NCI-H2107 treated with DMSO at 0.1 percent for 48 hours (cell line): Measurements from ENCODE around the gene ATP1B1.
A peak's percentile ranks its signal among the peaks of the same experiment; 100 is the strongest.

ENCODE experiments used
- DNase-seq: peaks from one replicate; lab custom pipeline; 2025; ENCODE audit not compliant: unreplicated experiment; lab: John Stamatoyannopoulos, UW

The ATP1B1 gene

DNA sequence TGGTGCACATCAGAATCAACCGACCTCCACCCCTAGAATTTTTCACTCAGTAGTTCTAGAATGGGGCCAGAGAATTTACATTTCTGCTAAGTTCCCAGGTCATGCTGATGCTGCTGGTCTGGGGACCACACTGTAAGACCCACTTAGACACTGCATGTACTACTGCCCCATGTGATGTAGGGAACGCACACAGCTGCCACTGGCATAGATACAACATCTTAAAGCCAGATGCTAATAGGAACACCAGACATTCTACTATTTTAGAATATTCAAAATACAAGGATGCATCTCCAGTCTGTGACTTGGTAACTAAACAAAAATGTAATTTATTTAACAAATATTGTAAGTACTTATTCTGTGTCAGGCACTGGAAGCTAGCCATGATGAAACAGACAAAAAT, 14.1 kb upstream of the ATP1B1 start:
- no peak for DNase-seq

DNA sequence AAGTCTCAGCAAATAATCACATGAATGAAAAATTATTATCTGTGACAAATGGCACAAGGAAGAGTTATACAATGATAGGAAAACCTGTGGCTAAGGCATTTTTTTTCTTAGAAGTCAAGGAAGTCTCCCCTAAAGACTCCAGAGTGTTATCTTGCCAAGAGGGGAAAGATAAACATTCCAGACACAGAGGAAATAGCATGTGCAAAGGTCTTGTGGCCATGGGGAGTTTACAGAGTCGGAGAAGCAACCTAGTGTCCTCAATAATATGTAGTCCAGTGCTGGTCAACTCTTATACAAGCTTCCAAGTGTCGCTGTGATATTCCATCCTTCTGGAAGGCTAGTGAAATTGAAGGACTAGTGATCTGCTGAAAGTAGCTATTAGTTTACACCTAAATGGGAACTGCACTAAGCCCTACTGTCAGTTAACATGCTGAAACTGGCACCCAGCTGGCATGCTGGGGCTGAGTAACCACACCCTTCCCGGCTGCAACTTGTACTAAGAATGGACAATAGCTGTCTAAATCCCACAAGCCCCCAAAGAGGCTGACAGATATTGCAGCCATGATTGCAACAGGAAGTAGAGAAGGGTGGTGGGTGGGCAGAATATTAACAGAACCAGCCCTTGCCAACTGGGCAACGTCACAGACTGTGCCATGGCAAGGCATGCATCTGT, 11.5 kb upstream of the ATP1B1 start:
- DNase-seq, result no peak

DNA sequence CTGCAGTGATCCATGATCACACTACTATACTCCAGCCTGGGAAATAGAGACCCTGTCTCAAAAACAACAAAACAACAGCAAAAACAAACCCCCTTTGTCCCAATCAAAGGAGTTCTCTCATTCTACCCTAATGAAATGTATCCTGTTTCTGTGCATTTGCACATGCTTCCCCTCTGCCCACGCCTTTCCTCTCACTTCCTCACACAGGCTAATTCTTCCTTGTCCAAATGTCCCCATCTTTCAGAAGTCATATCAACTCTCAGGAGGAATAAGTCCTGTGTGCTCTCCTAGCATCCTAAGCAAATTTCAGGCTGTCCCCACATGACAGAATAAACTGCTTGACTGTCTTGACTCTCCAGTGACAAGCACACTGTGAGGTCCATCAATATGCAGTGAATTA, 8.1 kb upstream of the ATP1B1 start:
- no peak for DNase-seq

DNA sequence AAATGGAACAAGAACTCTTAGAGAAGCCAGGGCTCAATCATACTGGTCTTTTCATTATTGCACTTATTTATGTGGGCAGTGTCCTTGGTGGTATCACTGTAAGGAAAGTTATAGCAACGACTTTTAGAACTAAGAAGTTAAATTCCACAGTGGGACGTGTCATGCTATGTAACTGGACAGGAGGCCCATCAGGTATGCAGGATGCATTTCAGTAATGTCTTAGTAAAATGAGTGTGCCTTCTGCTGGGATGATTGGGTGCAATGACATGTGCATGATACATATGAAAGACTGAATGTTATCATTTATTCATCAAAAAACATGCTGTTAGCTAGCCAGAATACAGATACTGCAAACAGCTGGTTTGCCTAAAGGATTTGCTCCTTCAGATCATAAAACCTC, 6.9 kb upstream of the ATP1B1 start:
- no peak for DNase-seq

DNA sequence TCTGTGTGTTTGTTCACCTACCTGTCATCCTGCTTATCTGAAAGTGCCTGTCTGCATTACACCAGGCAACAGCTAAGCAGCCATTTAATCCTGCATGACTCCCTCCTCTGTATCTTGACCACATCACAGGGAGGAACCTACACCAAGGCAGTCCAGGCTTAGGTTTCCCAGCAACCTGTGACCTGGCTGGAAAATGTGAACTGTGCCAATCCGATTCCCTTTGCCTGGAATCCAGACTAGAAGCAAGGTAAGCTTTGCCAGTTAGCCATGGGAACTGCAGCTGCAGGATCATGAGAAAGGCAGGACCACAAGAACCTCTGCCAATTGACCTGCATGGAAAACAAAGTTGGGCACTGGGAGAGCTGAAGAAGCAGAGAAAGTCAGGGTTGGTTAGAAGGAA, 6.3 kb upstream of the ATP1B1 start:
- DNase-seq, result no peak

DNA sequence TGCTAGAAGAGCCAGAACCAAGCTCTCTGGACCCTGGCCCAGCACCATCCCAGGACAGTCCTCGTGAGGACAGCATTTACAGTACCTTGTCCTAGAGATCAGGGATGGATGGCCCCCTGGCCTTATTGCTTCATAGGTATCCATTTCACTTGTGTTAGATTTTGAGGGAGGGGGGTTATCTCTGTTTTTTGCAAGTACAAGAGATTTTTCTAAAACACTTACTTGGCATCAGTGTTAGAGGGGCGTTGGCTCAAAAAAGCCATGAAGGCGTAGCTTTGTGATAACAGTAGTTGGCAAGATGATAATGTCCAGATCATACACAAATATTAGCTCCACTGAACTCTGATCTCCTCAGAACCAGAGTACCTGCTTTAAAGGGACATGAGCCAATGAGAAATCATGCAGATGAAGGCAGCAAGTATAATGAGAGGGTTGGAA, 5.8 kb upstream of the ATP1B1 start:
- no peak for DNase-seq

DNA sequence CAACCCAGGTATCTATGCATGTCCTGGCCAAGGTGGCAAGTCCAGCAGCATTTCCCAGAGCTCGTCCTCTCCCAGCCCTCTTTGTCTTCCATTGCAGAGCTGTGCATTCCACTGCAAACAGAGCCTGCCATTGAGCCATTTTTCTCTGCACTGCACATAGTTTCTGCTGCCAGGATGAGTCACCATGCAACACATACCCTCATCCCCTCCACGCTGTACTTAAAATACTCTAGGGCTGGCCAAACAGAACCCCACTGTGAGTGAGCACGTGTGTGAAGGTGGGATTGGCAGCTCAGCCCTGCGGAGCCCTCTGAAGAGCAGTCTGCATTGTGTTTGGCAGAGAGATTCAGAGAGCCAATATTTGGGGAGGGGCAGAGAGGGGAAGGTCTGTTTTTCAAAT, 3.9 kb upstream of the ATP1B1 start:
- DNase-seq, result peak; percentile 86

DNA sequence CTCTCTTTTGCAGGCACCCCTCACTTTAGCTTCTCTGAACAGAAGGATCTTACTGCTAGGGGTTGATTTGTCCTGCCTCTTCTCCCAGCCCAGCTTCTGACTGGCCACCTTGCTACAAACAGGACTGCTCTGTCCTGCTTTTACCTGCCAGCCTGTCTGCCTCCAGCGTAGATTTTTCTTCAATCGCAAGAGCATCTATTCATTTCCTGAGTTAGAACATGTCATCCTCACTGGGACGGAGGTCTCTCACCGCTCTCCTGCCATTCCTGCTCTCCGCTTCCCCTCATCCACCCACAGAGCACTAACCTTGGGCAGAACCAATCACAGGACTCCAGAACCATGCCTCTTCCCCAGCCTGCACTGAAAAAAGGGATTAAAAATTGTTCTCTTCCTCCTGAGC, 3.5 kb upstream of the ATP1B1 start:
- DNase-seq, result peak; percentile 57

DNA sequence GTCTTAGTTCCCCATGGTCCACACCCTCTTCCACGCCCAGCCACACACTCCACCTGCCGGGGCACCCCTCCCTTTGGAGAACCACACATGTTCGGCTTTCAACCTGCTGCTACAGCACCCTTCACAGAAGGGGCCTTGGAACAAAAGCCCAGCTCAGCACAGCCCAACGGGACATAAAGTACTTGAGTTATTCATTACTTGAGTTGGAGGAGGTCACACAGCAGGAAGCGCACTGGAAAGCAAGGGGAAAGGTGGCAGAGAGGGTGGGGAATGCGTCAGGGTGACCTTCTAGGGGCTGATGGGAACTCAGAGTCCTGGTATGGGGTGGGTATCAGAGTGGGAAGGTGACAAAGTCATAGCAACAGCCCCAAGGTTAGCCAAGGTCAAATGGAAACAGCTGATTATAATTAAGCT, 3.0 kb upstream of the ATP1B1 start:
- DNase-seq, result peak; percentile 89

DNA sequence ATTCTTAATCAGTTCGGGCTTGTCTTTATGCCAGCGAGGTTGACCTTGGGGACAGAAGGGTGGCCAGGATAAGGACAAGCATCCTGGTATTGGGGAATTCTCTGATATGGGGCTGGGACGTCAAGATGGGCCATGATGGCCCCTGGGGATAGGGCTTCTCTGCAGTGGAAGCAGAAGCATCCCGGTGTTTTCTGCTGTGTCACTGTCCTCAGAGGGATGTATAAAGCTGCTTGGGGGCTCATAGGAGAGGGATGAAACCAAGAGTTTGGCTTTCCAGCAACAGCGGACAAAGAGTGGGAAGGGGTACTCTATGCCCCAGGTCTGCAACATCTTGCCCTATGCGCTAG, 1.4 kb upstream of the ATP1B1 start:
- no peak for DNase-seq

DNA sequence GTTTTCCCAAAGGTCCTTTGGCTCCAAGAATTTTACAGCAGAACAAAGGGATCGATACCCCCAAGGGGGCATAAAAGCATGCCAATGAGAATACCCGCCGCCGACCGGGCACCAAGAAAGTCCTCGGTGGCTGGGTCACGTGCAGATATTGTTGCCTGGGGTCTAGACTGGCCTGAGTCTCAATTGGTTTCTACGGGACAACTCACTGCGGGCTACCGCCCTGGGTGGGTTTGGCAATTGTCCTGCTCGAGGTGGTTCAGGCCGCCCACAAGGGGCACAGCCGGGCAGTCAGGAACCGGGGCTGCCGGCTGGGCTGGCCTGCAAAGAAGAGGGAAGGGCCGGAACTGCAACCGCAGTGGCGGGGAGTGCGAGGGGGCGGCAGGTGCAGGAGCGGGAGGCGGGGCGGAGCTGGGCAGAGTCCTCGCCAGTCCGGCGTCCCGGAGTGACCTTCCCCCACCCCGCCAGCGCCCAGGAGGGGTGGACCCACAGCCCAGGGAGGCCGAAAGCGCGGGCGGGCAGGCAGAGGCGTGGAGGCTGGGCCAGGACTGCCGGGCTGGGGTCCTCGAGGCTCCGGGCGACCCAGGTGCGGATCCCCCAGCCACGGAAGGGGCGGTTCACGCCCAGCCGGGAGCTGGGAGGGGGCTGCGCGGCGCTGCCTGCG, 926 bp upstream of the ATP1B1 start:
- peak; percentile 76 for DNase-seq

DNA sequence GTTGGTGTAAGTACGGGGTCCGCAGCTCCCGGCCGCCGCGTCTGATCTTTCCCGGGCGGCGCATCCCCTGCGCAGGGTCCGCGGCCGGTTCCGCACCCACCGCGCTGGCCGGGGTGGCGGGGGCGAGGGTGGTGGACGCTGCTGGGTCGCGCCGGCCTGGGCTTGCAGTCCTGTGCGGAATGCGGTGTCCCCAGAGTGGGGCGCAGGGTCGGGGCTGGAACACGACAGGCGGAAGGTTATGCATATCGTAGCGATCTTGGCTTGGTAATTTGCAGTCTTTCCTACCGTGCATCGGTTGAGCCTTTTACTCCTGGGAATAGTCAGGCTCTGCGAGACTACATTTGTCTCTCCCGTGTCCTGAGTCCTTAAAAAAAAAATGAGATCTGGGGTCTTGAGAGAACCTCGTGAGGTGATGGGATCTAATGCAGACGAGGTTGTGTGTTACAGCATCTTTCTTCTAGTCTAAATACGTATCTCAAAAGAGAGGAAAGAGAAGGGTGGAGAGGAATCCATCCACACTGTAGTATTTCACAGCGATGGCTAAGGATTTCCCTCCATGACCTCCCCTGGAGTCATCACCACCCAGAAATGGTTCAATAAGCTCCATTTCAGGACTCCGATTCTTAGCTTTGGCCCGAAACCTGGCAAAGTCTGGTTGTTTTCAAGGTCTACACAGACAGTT, 572 bp downstream of the ATP1B1 start:
- no peak for DNase-seq

DNA sequence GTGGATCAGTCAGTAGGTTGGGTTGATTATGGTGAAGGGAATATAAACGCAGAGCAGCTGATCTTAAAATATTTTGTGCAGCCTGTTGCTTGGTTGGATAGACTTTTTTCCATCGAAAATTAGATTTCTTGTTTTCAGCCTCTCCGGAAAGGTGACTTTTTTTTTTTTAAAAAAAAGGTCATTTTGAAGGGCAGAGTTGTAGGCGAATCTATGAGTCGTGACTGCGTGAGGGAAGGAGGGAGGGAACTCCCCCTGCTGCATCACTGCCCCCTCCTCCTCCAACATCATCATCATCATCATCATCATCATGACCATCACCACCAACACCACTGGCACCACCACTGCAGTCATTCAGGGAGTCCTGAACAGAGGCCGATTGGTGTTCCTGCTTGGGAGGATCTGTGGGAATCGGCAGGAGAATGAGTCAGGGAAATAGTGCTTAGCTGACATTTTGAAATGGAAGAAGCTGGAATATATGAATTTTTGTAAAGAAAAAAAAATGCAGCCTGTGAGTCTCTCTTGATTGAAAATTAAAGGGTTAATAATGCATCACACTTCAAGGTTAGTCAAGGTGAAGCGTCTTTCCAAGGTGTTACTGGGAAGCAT, 1.2 kb downstream of the ATP1B1 start:
- DNase-seq, result peak; percentile 36

DNA sequence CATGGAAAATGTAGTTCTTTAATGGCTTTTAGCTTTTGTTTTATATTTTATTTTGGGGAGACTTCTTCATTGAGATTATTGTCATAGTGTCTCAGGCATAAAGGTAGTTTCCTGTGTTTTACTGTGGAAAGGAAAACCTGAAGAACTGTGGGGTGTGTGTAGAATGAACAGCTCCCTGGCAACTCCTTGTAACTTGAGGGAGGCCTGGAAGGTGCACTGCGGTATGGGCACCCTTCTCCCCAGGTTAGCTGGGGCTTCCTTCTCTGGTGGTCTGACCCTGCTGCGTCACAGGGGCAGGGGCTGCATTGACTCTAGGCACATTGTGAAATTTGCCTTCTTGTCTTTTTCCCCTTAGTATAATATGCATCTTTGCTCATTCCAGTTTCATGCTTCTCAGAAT, 1.7 kb downstream of the ATP1B1 start:
- no peak for DNase-seq

DNA sequence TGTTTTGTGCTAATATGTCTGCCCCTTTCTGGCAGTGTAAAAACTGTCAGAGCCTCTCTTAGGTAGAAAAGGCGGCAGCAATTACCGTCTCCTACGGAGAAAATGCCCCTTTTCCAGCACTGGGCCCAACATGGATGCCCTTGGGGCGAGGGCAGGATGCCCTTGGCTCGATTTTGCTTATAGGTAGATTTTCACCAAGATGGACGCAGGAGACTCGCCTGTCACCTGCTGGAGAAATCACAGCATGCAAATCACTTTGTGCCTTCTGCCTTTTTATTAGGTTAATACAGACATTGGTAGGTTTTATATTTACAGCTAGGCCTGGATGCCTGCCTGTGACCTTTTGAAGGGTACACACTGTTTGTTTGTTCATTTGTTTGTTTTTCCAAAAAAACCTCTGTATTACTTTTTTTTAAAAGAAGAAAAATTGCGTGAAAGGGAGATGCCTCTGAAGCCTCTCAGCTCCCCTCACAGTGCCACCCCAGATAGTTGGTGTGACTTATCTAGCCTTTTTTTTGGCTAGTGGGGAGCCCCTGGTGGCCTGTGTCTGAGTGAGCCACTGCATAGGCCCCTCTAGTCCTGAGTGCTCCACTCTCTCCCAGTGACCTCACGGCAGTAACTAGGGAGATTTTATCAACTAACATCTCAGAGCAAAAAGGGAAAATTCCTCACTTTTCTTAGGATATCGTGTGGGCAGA, 2.5 kb downstream of the ATP1B1 start:
- DNase-seq, result peak; percentile 67

DNA sequence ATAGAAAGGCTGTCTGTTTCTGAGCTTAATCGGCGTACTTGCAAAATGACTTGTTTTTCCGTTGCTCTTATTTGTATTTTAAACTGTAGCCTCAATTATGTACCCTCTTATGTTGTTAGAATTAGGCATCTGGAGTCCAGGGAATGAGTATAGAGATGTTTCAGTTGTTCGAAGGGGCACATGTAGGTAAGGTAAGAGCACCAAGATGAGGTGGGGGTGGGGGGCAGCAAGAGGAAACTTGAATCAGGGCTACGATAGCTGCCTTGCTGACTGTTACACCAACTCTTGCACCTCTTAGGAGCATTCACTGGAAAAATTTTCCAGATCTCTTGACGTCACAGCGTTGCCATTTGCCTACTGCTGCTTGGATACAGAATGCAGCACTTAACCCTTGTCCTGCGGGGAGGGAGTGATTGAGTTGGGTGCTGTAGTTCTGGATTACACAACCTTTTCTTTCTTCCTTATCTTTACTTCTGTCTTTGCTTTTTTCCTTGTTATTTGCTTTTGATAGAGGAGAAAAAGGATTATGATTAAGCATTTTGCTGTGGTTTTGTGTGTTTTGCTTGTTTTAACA, 3.2 kb downstream of the ATP1B1 start:
- DNase-seq, result peak; percentile 70

DNA sequence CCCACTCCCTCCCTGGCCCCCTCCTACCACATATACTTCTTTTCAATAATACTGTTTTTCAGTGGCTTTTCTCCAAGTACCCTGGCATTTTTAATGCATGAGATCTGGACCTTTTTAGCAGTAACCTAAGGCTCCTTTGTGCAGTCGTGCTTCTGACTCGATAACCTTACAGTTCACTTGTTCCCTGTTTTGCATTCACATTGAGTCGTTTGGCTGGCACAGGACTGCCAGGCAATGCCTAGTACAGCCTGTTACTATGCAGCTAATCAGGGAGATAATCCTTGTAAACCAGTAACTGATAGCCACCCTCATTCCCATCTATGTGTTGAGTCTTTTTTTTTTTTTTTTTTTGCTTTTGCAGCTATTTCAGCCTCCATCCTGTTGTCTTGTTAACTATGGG, 3.7 kb downstream of the ATP1B1 start:
- DNase-seq, result no peak

DNA sequence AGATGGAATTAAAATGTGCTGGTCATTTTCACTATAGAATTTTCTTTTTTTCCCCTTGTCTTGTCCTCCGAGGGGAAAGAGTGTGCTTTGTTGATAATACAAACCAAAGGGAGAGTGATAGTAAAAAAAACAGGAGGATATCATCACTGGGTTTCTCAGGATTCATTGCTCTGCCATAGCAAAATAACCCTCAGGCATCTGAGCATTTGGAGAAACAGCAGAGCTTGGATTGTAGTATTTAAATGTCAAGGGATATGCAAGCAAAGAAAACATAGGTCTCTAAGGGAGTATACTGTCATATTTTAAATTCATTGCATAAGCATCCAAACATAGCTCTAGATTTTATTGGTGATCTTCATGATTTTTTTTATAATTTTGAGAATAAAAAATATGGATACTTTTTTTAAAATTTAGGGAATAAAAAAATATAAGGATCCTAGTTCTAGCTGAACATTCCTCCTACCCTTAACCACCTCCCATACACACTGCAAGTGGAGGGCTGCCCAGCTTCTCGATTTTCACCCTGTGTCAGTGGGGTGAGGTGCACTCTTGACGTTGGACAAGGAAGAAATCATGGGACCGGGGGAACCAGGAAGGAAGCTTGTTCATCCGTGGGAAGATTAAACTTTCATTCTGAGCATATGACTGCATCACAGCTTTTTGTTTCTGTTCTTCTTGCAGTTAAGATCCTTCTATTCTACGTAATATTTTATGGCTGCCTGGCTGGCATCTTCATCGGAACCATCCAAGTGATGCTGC, 4.4 kb downstream of the ATP1B1 start:
- DNase-seq, result no peak

DNA sequence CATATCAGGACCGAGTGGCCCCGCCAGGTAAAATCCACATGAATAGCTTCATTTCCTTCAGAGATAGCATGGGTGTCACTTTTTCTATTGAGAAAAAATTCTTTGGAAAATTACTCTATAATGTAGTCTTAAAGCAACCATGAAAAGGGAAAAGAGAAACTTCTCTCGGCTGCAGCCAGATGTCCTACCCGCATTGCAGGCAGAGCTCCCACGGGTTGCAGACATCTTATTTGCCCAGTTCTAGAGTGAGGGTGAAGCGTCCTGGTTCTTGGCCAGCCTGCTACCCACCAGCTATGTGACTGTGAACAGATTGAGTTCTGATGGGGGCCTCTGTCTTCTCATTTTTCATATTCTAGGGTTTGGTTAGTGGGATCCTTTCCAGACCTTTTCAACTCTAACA, 5.0 kb downstream of the ATP1B1 start:
- DNase-seq, result no peak

DNA sequence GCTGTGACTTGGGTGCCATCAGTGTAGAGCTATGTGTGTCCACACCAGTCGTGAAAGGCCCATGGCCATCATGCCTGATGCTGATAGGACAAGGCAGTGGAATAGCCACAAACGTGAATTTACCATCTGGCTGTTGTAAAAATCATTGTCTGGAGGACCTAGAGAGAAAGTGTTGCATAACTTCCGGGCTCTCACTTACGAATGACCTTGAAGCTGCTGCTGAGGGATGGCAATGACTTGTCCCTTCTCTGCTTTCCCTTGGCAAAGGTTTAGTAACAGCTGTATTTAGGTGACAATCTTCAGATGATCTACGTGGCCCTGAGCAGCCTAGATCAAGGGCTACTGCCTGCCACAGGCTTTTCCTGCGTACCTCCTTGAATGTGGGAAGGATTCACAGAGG, 5.8 kb downstream of the ATP1B1 start:
- no peak for DNase-seq
